Panc1 (cell line): ENCODE results near the gene SNU13.

Experiments used
- CTCF ChIP-seq: fragments of 450-650 bp; IDR thresholded peaks from 2 replicates; pipeline ENCODE4 v1.5.1; 2017; ENCODE audit warnings: mild to moderate bottlenecking
- POLR2AphosphoS5 ChIP-seq: IDR thresholded peaks from 2 replicates; pipeline ENCODE4 v1.6.1; 2012; ENCODE audit warnings: mild to moderate bottlenecking, low read depth, low read length, moderate library complexity
- REST ChIP-seq, 2 experiments: IDR thresholded peaks; 2 replicates each; pipeline ENCODE4 v1.6.1; 2011 to 2012; ENCODE audit warnings: low read depth in 2 of 2, control low read depth in 1 of 2, low read length in 1 of 2, mild to moderate bottlenecking in 1 of 2, moderate library complexity in 1 of 2; ENCODE audit not compliant: insufficient read depth in 1 of 2
- TCF7L2 ChIP-seq: IDR thresholded peaks from 2 replicates; pipeline ENCODE4 v1.6.1; 2011; ENCODE audit warnings: mild to moderate bottlenecking, low read depth, low read length, inconsistent platforms

- no peak for TF ChIP-seq TCF7L2
- no peak for TF ChIP-seq CTCF
- no peak for TF ChIP-seq REST (IDR thresholded peaks at IDR 0.05; ENCODE audit: insufficient read depth in 1 of 2, low read depth in 2 of 2, low read length in 1 of 2)
- no peak for TF ChIP-seq POLR2AphosphoS5
Measured at GRCh38 chr22:41642331-41643110, 46.1 kb downstream of the SNU13 start.
